HL-60 (cell line): ENCODE measurements around the gene MID1.

Experiments used
- DNase-seq, 2 experiments: peaks; one replicate each; pipeline ENCODE4 v3.0.0-alpha.2; 2010 to 2020; ENCODE audit warnings: low read depth in 1 of 2, low spot score in 1 of 2
- H3K27ac ChIP-seq: fragments of 250-450 bp; sonication (Bioruptor Pico); replicated peaks from 2 replicates; pipeline ENCODE4 v1.5.1; 2020; ENCODE audit warnings: mild to moderate bottlenecking, moderate library complexity
- H3K27me3 ChIP-seq: fragments of 250-450 bp; sonication (Bioruptor Pico); 2 replicates; pipeline ENCODE4 v1.5.1; 2021; ENCODE audit warnings: mild to moderate bottlenecking, moderate library complexity; ENCODE audit not compliant: insufficient read depth, poor library complexity, severe bottlenecking
- H3K4me3 ChIP-seq: replicated peaks from 2 replicates; pipeline ENCODE4 v1.5.1; 2011; ENCODE audit warnings: mild to moderate bottlenecking, control low read depth, low read length; ENCODE audit not compliant: insufficient read depth
- CTCF ChIP-seq: IDR thresholded peaks from one replicate; pipeline ENCODE4 v1.5.1; 2011; ENCODE audit warnings: low read length, control low read depth, inconsistent platforms; ENCODE audit not compliant: insufficient read depth
- GABPA ChIP-seq: IDR thresholded peaks from 2 replicates; pipeline ENCODE4 v1.6.1; 2012; ENCODE audit warnings: low read depth
- POLR2AphosphoS5 ChIP-seq: IDR thresholded peaks from 2 replicates; pipeline ENCODE4 v1.6.1; 2012; ENCODE audit warnings: low read depth
- REST ChIP-seq: IDR thresholded peaks from 2 replicates; pipeline ENCODE4 v1.6.1; 2012; ENCODE audit warnings: low read depth; ENCODE audit not compliant: insufficient replicate concordance
- SPI1 ChIP-seq: IDR thresholded peaks from 2 replicates; pipeline ENCODE4 v1.6.1; 2012; ENCODE audit warnings: low read depth, mild to moderate bottlenecking, borderline replicate concordance

The MID1 gene

GRCh38 chrX:10633722-10634121, 13.3 kb upstream of the MID1 start:
- H3K27ac ChIP-seq, result no peak overlapping the region
- TF ChIP-seq CTCF (no peak), GABPA (no peak), POLR2AphosphoS5 (no peak)
- no peak for DNase-seq

GRCh38 chrX:10631416-10632145, 11.2 kb upstream of the MID1 start:
- Histone ChIP-seq H3K27me3 (no peaks in the 10 kb centered on the region), H3K4me3 (no peak overlapping the region), H3K27ac (no peak overlapping the region)
- TF ChIP-seq SPI1 (no peak), GABPA (no peak), CTCF (no peak), REST (no peak), POLR2AphosphoS5 (no peak)
- DNase-seq, result no peak

More at GRCh38 chrX:10633722-10634121, 13.3 kb upstream of the MID1 start:
- Histone ChIP-seq H3K27me3 (no peaks in the 10 kb centered on the region), H3K4me3 (no peak overlapping the region)

- Histone ChIP-seq H3K4me3 (no peak overlapping the region), H3K27me3 (no peaks in the 10 kb centered on the region), H3K27ac (no peak overlapping the region)
- DNase-seq, result no peak
- TF ChIP-seq GABPA, result no peak
- TF ChIP-seq SPI1, result no peak
- no peak for TF ChIP-seq POLR2AphosphoS5
- TF ChIP-seq REST, result no peak
- no peak for TF ChIP-seq CTCF
These were observed 9.9 kb upstream of the MID1 start for GRCh38 chrX:10630320-10630719.

- Histone ChIP-seq H3K4me3 (no peak overlapping the region), H3K27me3 (no peaks in the 10 kb centered on the region), H3K27ac (no peak overlapping the region)
- TF ChIP-seq REST (no peak), SPI1 (no peak), GABPA (no peak), POLR2AphosphoS5 (no peak), CTCF (no peak)
- no peak for DNase-seq
These were observed 9.5 kb upstream of the MID1 start for GRCh38 chrX:10629905-10630304.
